Effector memory CD4-positive, alpha-beta T cell (primary cell): ENCODE results near the gene DMPK.

Experiments used
- DNase-seq, 3 donors: peaks; one replicate each; pipeline ENCODE4 v3.0.0-alpha.2; 2020
- H3K27ac ChIP-seq: 2 replicates; pipeline ENCODE4 v1.7.0; 2013; ENCODE audit warnings: mild to moderate bottlenecking, low read length, moderate library complexity; ENCODE audit not compliant: insufficient read depth, poor library complexity, severe bottlenecking
- H3K27me3 ChIP-seq: replicated peaks from 2 replicates; pipeline ENCODE4 v1.7.0; 2013; ENCODE audit warnings: mild to moderate bottlenecking, low read length; ENCODE audit not compliant: insufficient read depth, control insufficient read depth, poor library complexity, severe bottlenecking
- H3K36me3 ChIP-seq: 2 replicates; pipeline ENCODE4 v1.7.0; 2013; ENCODE audit warnings: mild to moderate bottlenecking, low read length, moderate library complexity; ENCODE audit not compliant: control insufficient read depth, insufficient read depth
- H3K4me1 ChIP-seq: 2 replicates; pipeline ENCODE4 v1.7.0; 2013; ENCODE audit warnings: low read length, mild to moderate bottlenecking; ENCODE audit not compliant: control insufficient read depth, insufficient read depth, poor library complexity, severe bottlenecking
- H3K4me3 ChIP-seq: 2 replicates; pipeline ENCODE4 v1.7.0; 2013; ENCODE audit warnings: low read length, low read depth, mild to moderate bottlenecking; ENCODE audit not compliant: insufficient read depth, poor library complexity, severe bottlenecking
- H3K9me3 ChIP-seq: 2 replicates; pipeline ENCODE4 v1.7.0; 2013; ENCODE audit warnings: mild to moderate bottlenecking, low read length, moderate library complexity; ENCODE audit not compliant: control insufficient read depth

Gene DMPK

GRCh38 chr19:45815481-45816216 lies 33.4 kb upstream of the DMPK start:
- Histone ChIP-seq H3K27ac (no peak overlapping the region), H3K4me1 (no peaks in the 10 kb centered on the region), H3K9me3 (no peaks in the 10 kb centered on the region), H3K27me3 (no peaks in the 10 kb centered on the region), H3K4me3 (no peak overlapping the region), H3K36me3 (peaks cover 3% of the 10 kb centered on the region)
- DNase-seq: no peak

GRCh38 chr19:45814851-45815480 lies 32.7 kb upstream of the DMPK start, which contains the start of gene RSPH6A:
TSS of gene RSPH6A (minus strand) at chr19:45815308. CDS start at chr19:45815176, 132 bp downstream.
- Histone ChIP-seq H3K4me3 (no peak within 1 kb of the TSS), H3K4me1 (no peaks in the 10 kb centered on the region), H3K27ac (no peak within 1 kb of the TSS), H3K9me3 (no peaks in the 10 kb centered on the region), H3K36me3 (no peaks in the 10 kb centered on the region), H3K27me3 (no peaks in the 10 kb centered on the region)
- DNase-seq: no peak

GRCh38 chr19:45814166-45814780 lies 32.0 kb upstream of the DMPK start:
- Histone ChIP-seq H3K36me3 (no peaks in the 10 kb centered on the region), H3K27ac (no peak overlapping the region), H3K4me1 (no peaks in the 10 kb centered on the region), H3K4me3 (no peak overlapping the region), H3K27me3 (no peaks in the 10 kb centered on the region), H3K9me3 (no peaks in the 10 kb centered on the region)
- no peak for DNase-seq

- no peak for DNase-seq
- no peak overlapping the region for H3K4me3 ChIP-seq
- H3K4me1 ChIP-seq: no peaks in the 10 kb centered on the region
- no peak overlapping the region for H3K27ac ChIP-seq
- no peaks in the 10 kb centered on the region for H3K27me3 ChIP-seq
- H3K36me3 ChIP-seq: no peaks in the 10 kb centered on the region
- no peaks in the 10 kb centered on the region for H3K9me3 ChIP-seq
Observed at GRCh38 chr19:45812297-45812696, 30.0 kb upstream of the DMPK start.

- Histone ChIP-seq H3K27ac (no peak overlapping the region), H3K9me3 (no peaks in the 10 kb centered on the region), H3K4me1 (no peaks in the 10 kb centered on the region), H3K27me3 (no peaks in the 10 kb centered on the region), H3K4me3 (no peak overlapping the region), H3K36me3 (no peaks in the 10 kb centered on the region)
- DNase-seq: no peak
Observed at GRCh38 chr19:45809643-45810159, 27.4 kb upstream of the DMPK start.

- H3K27me3 ChIP-seq: no peaks in the 10 kb centered on the region
- no peaks in the 10 kb centered on the region for H3K36me3 ChIP-seq
- no peak overlapping the region for H3K27ac ChIP-seq
- no peaks in the 10 kb centered on the region for H3K9me3 ChIP-seq
- no peak overlapping the region for H3K4me3 ChIP-seq
- no peaks in the 10 kb centered on the region for H3K4me1 ChIP-seq
- DNase-seq: no peak
Observed at GRCh38 chr19:45805719-45806118, 23.4 kb upstream of the DMPK start.

GRCh38 chr19:45804959-45805230 lies 22.6 kb upstream of the DMPK start:
- Histone ChIP-seq H3K4me1 (no peaks in the 10 kb centered on the region), H3K27ac (no peak overlapping the region), H3K4me3 (no peak overlapping the region), H3K9me3 (no peaks in the 10 kb centered on the region), H3K27me3 (peaks cover 3% of the 10 kb centered on the region), H3K36me3 (no peaks in the 10 kb centered on the region)
- DNase-seq: no peak

GRCh38 chr19:45804140-45804958 lies 22.1 kb upstream of the DMPK start:
- Histone ChIP-seq H3K36me3 (no peaks in the 10 kb centered on the region), H3K4me3 (no peak overlapping the region), H3K27me3 (peaks cover 8% of the 10 kb centered on the region), H3K4me1 (no peaks in the 10 kb centered on the region), H3K27ac (no peak overlapping the region), H3K9me3 (no peaks in the 10 kb centered on the region)
- no peak for DNase-seq

- H3K9me3 ChIP-seq: no peaks in the 10 kb centered on the region
- H3K4me3 ChIP-seq: no peak overlapping the region
- DNase-seq: no peak
- H3K4me1 ChIP-seq: no peaks in the 10 kb centered on the region
- H3K27me3 ChIP-seq: peaks cover 10% of the 10 kb centered on the region
- H3K36me3 ChIP-seq: no peaks in the 10 kb centered on the region
- no peak overlapping the region for H3K27ac ChIP-seq
Observed at GRCh38 chr19:45801603-45802175, 19.4 kb upstream of the DMPK start.
